Measurements from ENCODE around the gene TTC9B. TPM values are rescaled to one million over a fixed set of nuclear protein-coding genes. Genes with fewer than 3 reads are reported as not detected.
"Not testable (repeated sequence)": the region's sequence is repeated elsewhere in the genome, so short reads cannot be mapped to it uniquely, and the experiment has no call there.

Gene TTC9B
- total RNA-seq, 3 donors from 2014 or later, result 2.0 TPM; not detected in 2

GRCh38 chr19:40177286-40178070 is 40.7 kb downstream of the TTC9B start:
- no peak overlapping the region for H3K4me3 ChIP-seq
- no peaks in the 10 kb centered on the region for H3K36me3 ChIP-seq (ENCODE audit: low read depth)
- DNase-seq, result no peak
- ATAC-seq, result no peak
- intact Hi-C loops (cut with DNase I, micrococcal nuclease), result no loop called here
- no peaks in the 10 kb centered on the region for H3K9me3 ChIP-seq
- H3K4me1 ChIP-seq (ENCODE audit: low read depth), result no peaks in the 10 kb centered on the region
- no peak for TF ChIP-seq CTCF (IDR thresholded peaks at IDR 0.05)

GRCh38 chr19:40175820-40176219 is 42.4 kb downstream of the TTC9B start:
- intact Hi-C loops (cut with DNase I, micrococcal nuclease), result no loop called here
- H3K9me3 ChIP-seq, result no peaks in the 10 kb centered on the region
- H3K4me3 ChIP-seq, result no peak overlapping the region
- DNase-seq (no peak), ATAC-seq (no peak)
- H3K4me1 ChIP-seq (ENCODE audit: low read depth), result no peaks in the 10 kb centered on the region
- H3K36me3 ChIP-seq (ENCODE audit: low read depth), result no peaks in the 10 kb centered on the region
- TF ChIP-seq CTCF (IDR thresholded peaks at IDR 0.05), result no peak

GRCh38 chr19:40174092-40174491 is 44.1 kb downstream of the TTC9B start:
- no peak overlapping the region for H3K4me3 ChIP-seq
- intact Hi-C loops (cut with DNase I, micrococcal nuclease), result no loop called here
- no peak for TF ChIP-seq CTCF (IDR thresholded peaks at IDR 0.05)
- DNase-seq (no peak), ATAC-seq (no peak)
- no peaks in the 10 kb centered on the region for H3K4me1 ChIP-seq (ENCODE audit: low read depth)
- H3K36me3 ChIP-seq (ENCODE audit: low read depth), result no peaks in the 10 kb centered on the region
- no peaks in the 10 kb centered on the region for H3K9me3 ChIP-seq

- intact Hi-C loops (cut with DNase I, micrococcal nuclease); H3K9me3 ChIP-seq; ATAC-seq; DNase-seq; H3K4me1 ChIP-seq (ENCODE audit: low read depth); H3K36me3 ChIP-seq (ENCODE audit: low read depth); H3K4me3 ChIP-seq: not testable (repeated sequence)
These were observed 46.9 kb downstream of the TTC9B start for GRCh38 chr19:40171293-40171692.

GRCh38 chr19:40170303-40170989 is 47.7 kb downstream of the TTC9B start:
- intact Hi-C loops (cut with DNase I, micrococcal nuclease); H3K4me3 ChIP-seq; H3K4me1 ChIP-seq (ENCODE audit: low read depth); H3K36me3 ChIP-seq (ENCODE audit: low read depth); ATAC-seq; DNase-seq; H3K9me3 ChIP-seq: not testable (repeated sequence)

GRCh38 chr19:40169482-40170302 is 48.5 kb downstream of the TTC9B start:
- H3K9me3 ChIP-seq; H3K4me3 ChIP-seq; DNase-seq; H3K4me1 ChIP-seq (ENCODE audit: low read depth); intact Hi-C loops (cut with DNase I, micrococcal nuclease); ATAC-seq; H3K36me3 ChIP-seq (ENCODE audit: low read depth): not testable (repeated sequence)

Other genes with a start within 250 kb of the TTC9B start
- 10 to 100 TPM; 73.4 to 89.9 (median 77.5) TPM for gene PSMC4, start 247.2 kb downstream of the TTC9B start, total RNA-seq
- gene ZNF546, start 221.3 kb downstream of the TTC9B start, total RNA-seq, result 10 to 100 TPM in 1 of 3 donors, 1 to 10 TPM in 2; 2.3 to 10.2 (median 2.9) TPM
- 10 to 100 TPM; 16.9 to 30.9 (median 21.8) TPM for gene ZNF780B, start 162.2 kb downstream of the TTC9B start, total RNA-seq
- gene ZNF780A, start 127.4 kb downstream of the TTC9B start, total RNA-seq, result 10 to 100 TPM; 15.9 to 17.7 (median 17.3) TPM
- 10 to 100 TPM; 11.0 to 23.3 (median 12.2) TPM for gene MAP3K10, start 27.0 kb downstream of the TTC9B start, total RNA-seq
- gene CCNP, start 8.3 kb upstream of the TTC9B start, total RNA-seq, result under 1 TPM in 2 of 3 donors, not detected in 1; 0.34 to 0.63 TPM
- gene AKT2, start 67.0 kb upstream of the TTC9B start, total RNA-seq, result 100 to 1,000 TPM in 2 of 3 donors, 10 to 100 TPM in 1; 98.4 to 139 (median 103) TPM
- 10 to 100 TPM; 12.1 to 21.2 (median 12.5) TPM for gene C19orf47, start 130.0 kb upstream of the TTC9B start, total RNA-seq
- gene PLD3, start 130.3 kb upstream of the TTC9B start, total RNA-seq, result 100 to 1,000 TPM; 120 to 158 (median 120) TPM
- under 1 TPM in 1 of 3 donors, not detected in 2; 0.19 TPM for gene HIPK4, start 171.8 kb upstream of the TTC9B start, total RNA-seq
- gene PRX, start 195.0 kb upstream of the TTC9B start, total RNA-seq, result 1 to 10 TPM; 1.1 to 6.8 (median 1.7) TPM
- 10 to 100 TPM; 12.1 to 16.7 (median 14.0) TPM for gene SERTAD1, start 207.6 kb upstream of the TTC9B start, total RNA-seq
- 10 to 100 TPM; 39.3 to 55.4 (median 46.2) TPM for gene SERTAD3, start 226.0 kb upstream of the TTC9B start, total RNA-seq
- gene BLVRB, start 247.4 kb upstream of the TTC9B start, total RNA-seq, result 10 to 100 TPM; 70.9 to 87.6 (median 76.8) TPM
- gene SPTBN4, start 248.6 kb upstream of the TTC9B start, total RNA-seq, result 1 to 10 TPM in 1 of 3 donors, under 1 TPM in 2; 0.29 to 4.1 (median 0.82) TPM

Measured in mucosa of descending colon (tissue), 3 donors.